Measurements from ENCODE around the gene DBH.

DNA sequence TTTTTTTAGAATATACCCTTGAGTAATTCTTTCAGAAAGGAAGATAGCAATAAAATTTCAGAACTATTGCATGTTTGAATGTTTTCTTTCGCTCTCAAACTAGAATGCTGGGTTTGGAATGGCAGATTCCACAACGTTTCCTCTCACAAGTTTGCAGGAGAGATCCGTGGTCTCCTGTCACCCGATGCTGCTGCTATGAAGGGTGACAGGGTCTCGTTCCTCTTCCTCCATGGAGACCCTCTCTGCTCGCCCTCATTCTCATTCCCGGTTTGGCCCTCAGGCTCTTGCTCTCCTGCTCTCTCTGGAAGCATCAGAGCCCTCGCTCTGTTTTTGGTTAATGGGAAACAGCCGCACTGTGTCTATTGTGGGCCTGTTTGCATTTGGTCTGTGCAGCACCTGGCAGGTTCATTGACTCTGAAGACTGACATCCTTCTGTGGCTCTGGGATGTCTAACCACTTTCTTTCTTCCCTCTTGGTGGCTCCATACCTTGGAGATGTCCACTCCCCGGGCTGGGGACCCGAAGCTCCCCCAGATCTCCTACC is 14.4 kb upstream of the DBH start:
- TF ChIP-seq POLR2AphosphoS5 (IDR thresholded peaks at IDR 0.05; ENCODE audit: insufficient read depth, low read depth, low read length) = no peak
- TF ChIP-seq POLR2A (IDR thresholded peaks at IDR 0.05; ENCODE audit: low read depth, low read length) = no peak
- TF ChIP-seq, protein P1, sequence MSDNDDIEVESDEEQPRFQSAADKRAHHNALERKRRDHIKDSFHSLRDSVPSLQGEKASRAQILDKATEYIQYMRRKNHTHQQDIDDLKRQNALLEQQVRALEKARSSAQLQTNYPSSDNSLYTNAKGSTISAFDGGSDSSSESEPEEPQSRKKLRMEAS (IDR thresholded peaks at IDR 0.05; ENCODE audit: insufficient read depth, insufficient read length) = no peak
- TF ChIP-seq EZH2 (IDR thresholded peaks at IDR 0.05; ENCODE audit: borderline replicate concordance, low read depth, low read length, severe bottlenecking) = no peak
- TF ChIP-seq, protein P2, sequence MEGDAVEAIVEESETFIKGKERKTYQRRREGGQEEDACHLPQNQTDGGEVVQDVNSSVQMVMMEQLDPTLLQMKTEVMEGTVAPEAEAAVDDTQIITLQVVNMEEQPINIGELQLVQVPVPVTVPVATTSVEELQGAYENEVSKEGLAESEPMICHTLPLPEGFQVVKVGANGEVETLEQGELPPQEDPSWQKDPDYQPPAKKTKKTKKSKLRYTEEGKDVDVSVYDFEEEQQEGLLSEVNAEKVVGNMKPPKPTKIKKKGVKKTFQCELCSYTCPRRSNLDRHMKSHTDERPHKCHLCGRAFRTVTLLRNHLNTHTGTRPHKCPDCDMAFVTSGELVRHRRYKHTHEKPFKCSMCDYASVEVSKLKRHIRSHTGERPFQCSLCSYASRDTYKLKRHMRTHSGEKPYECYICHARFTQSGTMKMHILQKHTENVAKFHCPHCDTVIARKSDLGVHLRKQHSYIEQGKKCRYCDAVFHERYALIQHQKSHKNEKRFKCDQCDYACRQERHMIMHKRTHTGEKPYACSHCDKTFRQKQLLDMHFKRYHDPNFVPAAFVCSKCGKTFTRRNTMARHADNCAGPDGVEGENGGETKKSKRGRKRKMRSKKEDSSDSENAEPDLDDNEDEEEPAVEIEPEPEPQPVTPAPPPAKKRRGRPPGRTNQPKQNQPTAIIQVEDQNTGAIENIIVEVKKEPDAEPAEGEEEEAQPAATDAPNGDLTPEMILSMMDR (IDR thresholded peaks at IDR 0.05; ENCODE audit: extremely low read depth in 1 of 2, insufficient read depth in 1 of 2, low read depth in 1 of 2, low read length in 2 of 2) = no peak
- TF ChIP-seq MYC (IDR thresholded peaks at IDR 0.05; ENCODE audit: low read depth, low read length) = no peak

Measured in endothelial cell of umbilical vein (primary cell).